HepG2 (cell line): Measurements from ENCODE around the gene DNALI1. TPM values are rescaled to one million over a fixed set of nuclear protein-coding genes. Genes with fewer than 3 reads are reported as not detected.
A peak's percentile ranks its signal among the peaks of the same experiment; 100 is the strongest.

Source experiments
- ATF7 ChIP-seq, 2 experiments: fragments of 450-650 bp in 1 of 2; sonication (generic) in 1 of 2; formaldehyde crosslinking in 1 of 2; IDR thresholded peaks; 2 replicates each; pipeline versions ENCODE4 v1.4.0 to v1.6.1; 2016 to 2020; ENCODE audit warnings: antibody characterized with exemption in 1 of 2, mild to moderate bottlenecking in 1 of 2, missing genetic modification reagents in 1 of 2
- CEBPZ ChIP-seq: IDR thresholded peaks from 2 replicates; pipeline ENCODE4 v1.6.1; 2012; ENCODE audit warnings: low read length, improper control_type of control experiment
- ELF1 ChIP-seq: sonication (generic); formaldehyde crosslinking; IDR thresholded peaks from 2 replicates; pipeline ENCODE4 v1.4.0; 2020; ENCODE audit warnings: missing genetic modification reagents
- FOSL2 ChIP-seq: sonication (generic); formaldehyde crosslinking; IDR thresholded peaks from 2 replicates; pipeline ENCODE4 v1.4.0; 2020; ENCODE audit warnings: missing genetic modification reagents
- FOXP1 ChIP-seq, 2 experiments: fragments of 450-650 bp in 1 of 2; IDR thresholded peaks; 2 replicates each; pipeline ENCODE4 v1.6.1; 2017 to 2018; ENCODE audit warnings: antibody characterized with exemption in 1 of 2
- HOXA3 ChIP-seq: sonication (generic); formaldehyde crosslinking; IDR thresholded peaks from 2 replicates; pipeline ENCODE4 v1.5.0; 2020; ENCODE audit warnings: missing genetic modification reagents
- LRRFIP1 ChIP-seq: sonication (generic); formaldehyde crosslinking; conservative IDR thresholded peaks from 2 replicates; pipeline ENCODE4 v1.4.0; 2020; ENCODE audit warnings: missing genetic modification reagents
- MEIS1 ChIP-seq: sonication (generic); formaldehyde crosslinking; IDR thresholded peaks from 2 replicates; pipeline ENCODE4 v1.9.0; 2021; ENCODE audit warnings: mild to moderate bottlenecking, missing genetic modification reagents, moderate library complexity, borderline replicate concordance
- RBM39 ChIP-seq: fragments of 200-400 bp; formaldehyde crosslinking; IDR thresholded peaks from one replicate; pipeline ENCODE4 v1.6.1; 2018; ENCODE audit warnings: antibody characterized with exemption, mild to moderate bottlenecking, low read depth, low read length; ENCODE audit not compliant: poor library complexity, severe bottlenecking
- RFXANK ChIP-seq: IDR thresholded peaks from 2 replicates; pipeline ENCODE4 v1.6.1; 2016
- SIN3B ChIP-seq: fragments of 150-350 bp; IDR thresholded peaks from 2 replicates; pipeline ENCODE4 v1.6.1; 2014; ENCODE audit warnings: low read length
- TCF12 ChIP-seq, 2 experiments: fragments of 450-650 bp in 1 of 2; sonication (generic) in 1 of 2; formaldehyde crosslinking in 1 of 2; IDR thresholded peaks; 2 replicates each; pipeline versions ENCODE4 v1.6.1 to v1.8.0; 2017 to 2022; ENCODE audit warnings: antibody characterized with exemption in 1 of 2, mild to moderate bottlenecking in 1 of 2, missing genetic modification reagents in 1 of 2, moderate library complexity in 1 of 2
- ZBTB1 ChIP-seq: sonication (generic); formaldehyde crosslinking; IDR thresholded peaks from 2 replicates; pipeline ENCODE4 v1.4.0; 2020; ENCODE audit warnings: missing genetic modification reagents, borderline replicate concordance
- ZBTB14 ChIP-seq: sonication (generic); formaldehyde crosslinking; IDR thresholded peaks from 2 replicates; pipeline ENCODE4 v1.4.0; 2020; ENCODE audit warnings: missing genetic modification reagents
- ZNF12 ChIP-seq: sonication (generic); formaldehyde crosslinking; IDR thresholded peaks from 2 replicates; pipeline ENCODE4 v1.5.0; 2020; ENCODE audit warnings: missing genetic modification reagents
- ZNF317 ChIP-seq: sonication (generic); formaldehyde crosslinking; IDR thresholded peaks from 2 replicates; pipeline ENCODE4 v1.5.0; 2020; ENCODE audit warnings: mild to moderate bottlenecking, missing genetic modification reagents
- ZNF326 ChIP-seq: sonication (generic); formaldehyde crosslinking; IDR thresholded peaks from 2 replicates; pipeline ENCODE4 v1.4.0; 2020; ENCODE audit warnings: missing genetic modification reagents, borderline replicate concordance
- ZNF547 ChIP-seq: sonication (generic); formaldehyde crosslinking; IDR thresholded peaks from 2 replicates; pipeline ENCODE4 v1.5.1; 2020; ENCODE audit warnings: mild to moderate bottlenecking, missing genetic modification reagents
- ZNF691 ChIP-seq: sonication (generic); formaldehyde crosslinking; IDR thresholded peaks from 2 replicates; pipeline ENCODE4 v1.4.0; 2020; ENCODE audit warnings: missing genetic modification reagents, low read depth, mild to moderate bottlenecking, borderline replicate concordance
- ZNF800 ChIP-seq: sonication (generic); formaldehyde crosslinking; IDR thresholded peaks from 2 replicates; pipeline ENCODE4 v1.4.0; 2020; ENCODE audit warnings: missing genetic modification reagents
- polyA plus RNA-seq, 8 experiments: library from polyadenylated mRNA; depleted of rRNA in 3 of 8; stranded (reverse) in 7 of 8; unstranded in 1 of 8; fragments of >200 nt; fragmentation: Illumina TruSeq in 4 of 8; extraction: Trizol in 4 of 8; gene quantifications; 2 replicates each; pipeline versions ENCODE4 v1.2.1 to v1.2.3, GENCODE V29; 2011 to 2016; ENCODE audit warnings: low read depth in 4 of 8, missing spikeins in 1 of 8, mixed read lengths in 1 of 8; ENCODE audit not compliant: insufficient read depth in 1 of 8
- total RNA-seq, 5 experiments: library from RNA; depleted of rRNA; stranded (reverse); fragments of >200 nt; fragmentation: Illumina TruSeq; extraction: Trizol; gene quantifications; 2 replicates each; pipeline ENCODE4 v1.2.3, GENCODE V29; 2016; ENCODE audit warnings: low read depth in 1 of 5

Gene DNALI1
- total and polyA plus RNA-seq, 2 of the 13 experiments (the other 11 are each of a cell fraction or from before 2014, with no cell fraction given) = 0.42 to 0.70 TPM

GRCh38 chr1:37513795-37514349 is 42.9 kb upstream of the DNALI1 start (continued):
- TF ChIP-seq ZNF800 (CRISPR knock-in tag) (no peak), ZNF547 (CRISPR knock-in tag) (peak; percentile 61; the same call in 1 of the 2 replicates), FOXP1 (IDR thresholded peaks at IDR 0.05) (no peak), FOXP1 (CRISPR knock-in tag; IDR thresholded peaks at IDR 0.05) (no peak), ZNF12 (no peak), ZNF326 (CRISPR knock-in tag) (no peak), MEIS1 (CRISPR knock-in tag) (no peak), ELF1 (no peak), HOXA3 (CRISPR knock-in tag) (0 out of 2 replicates have a peak, but pooled peaks have one; percentile 26), RBM39 (no peak), LRRFIP1 (CRISPR knock-in tag) (no peak), ZNF691 (CRISPR knock-in tag) (no peak), SIN3B (no peak), ATF7 (IDR thresholded peaks at IDR 0.05) (no peak), ATF7 (CRISPR knock-in tag; IDR thresholded peaks at IDR 0.05) (no peak), RFXANK (CRISPR knock-in tag) (no peak), ZBTB14 (CRISPR knock-in tag) (no peak), CEBPZ (no peak), FOSL2 (CRISPR knock-in tag) (no peak), ZNF317 (no peak), ZBTB1 (CRISPR knock-in tag) (no peak), TCF12 (IDR thresholded peaks at IDR 0.05) (no peak), TCF12 (CRISPR knock-in tag; IDR thresholded peaks at IDR 0.05) (no peak)
